HCT116 (cell line): Measurements from ENCODE around the gene THOC1. TPM values are rescaled to one million over a fixed set of nuclear protein-coding genes. Genes with fewer than 3 reads are reported as not detected.

Experiments
- ATAC-seq: fragments of 200-7000 bp; cut with Tn5 transposase; 2 replicates; pipeline ENCODE4 v1.9.1; 2020; ENCODE audit warnings: mild to moderate bottlenecking, moderate library complexity
- BruUV-seq: library from RNA; stranded (reverse); fragments of 400-500 nt; replicated peaks from 2 replicates; lab custom pipeline; 2021; lab: Mats Ljungman, UMichigan
- CTCF ChIA-PET: fragments of 300-600 bp; sonication (Branson Sonifier 250); formaldehyde crosslinking; loops from one replicate; lab custom pipeline; 2021; ENCODE audit warnings: antibody characterized with exemption; lab: Charles Lee
- POLR2A ChIA-PET: fragments of 300-600, 350-600 bp; sonication (Branson Sonifier 250); formaldehyde crosslinking; loops from one replicate; lab custom pipeline; 2021; ENCODE audit warnings: antibody characterized with exemption; lab: Charles Lee
- RAD21 ChIA-PET, 2 experiments: fragments of 300-600 bp; sonication (Branson Sonifier 250); formaldehyde crosslinking; loops; one replicate each; lab custom pipeline; 2023; ENCODE audit warnings: low total read pairs in 2 of 2; ENCODE audit not compliant: uncharacterized antibody in 2 of 2, unreplicated experiment in 2 of 2, low non-redundant PET in 1 of 2; lab: Charles Lee
- DNase-seq: peaks from one replicate; pipeline ENCODE4 v3.0.0-alpha.2; 2010; ENCODE audit warnings: low read depth, low spot score
- H2AFZ ChIP-seq: fragments of 200-600 bp; shearing (Covaris generic), sonication (generic); 2 replicates; pipeline ENCODE4 v1.6.1; 2017; ENCODE audit warnings: low read depth, mixed run types, mixed read lengths, antibody characterized with exemption, low read length; ENCODE audit not compliant: poor library complexity, severe bottlenecking
- H3K27ac ChIP-seq: 2 replicates; pipeline ENCODE4 v1.5.1; 2012; ENCODE audit warnings: low read depth, low read length
- H3K27me3 ChIP-seq: fragments of 200-600 bp; sonication (generic); 2 replicates; pipeline ENCODE4 v1.6.1; 2016; ENCODE audit warnings: mixed run types, low read length, mixed read lengths; ENCODE audit not compliant: insufficient read depth
- H3K36me3 ChIP-seq, 2 experiments: fragments of 200-500 bp in 1 of 2; fragments of 200-600 bp in 1 of 2; sonication (Bioruptor generic) in 1 of 2; sonication (generic) in 1 of 2; 2 replicates each; pipeline versions ENCODE4 v1.5.1 to v1.6.1; 2014 to 2016; ENCODE audit warnings: low read length in 2 of 2, inconsistent platforms in 1 of 2, mixed read lengths in 1 of 2, mixed run types in 1 of 2; ENCODE audit not compliant: insufficient read depth in 2 of 2, control insufficient read depth in 1 of 2
- H3K4me1 ChIP-seq, 2 experiments: fragments of 200-600 bp in 1 of 2; sonication (generic) in 1 of 2; 2 replicates each; pipeline versions ENCODE4 v1.5.1 to v1.6.1; 2012 to 2017; ENCODE audit warnings: low read length in 2 of 2, inconsistent platforms in 1 of 2, mild to moderate bottlenecking in 1 of 2, mixed read lengths in 1 of 2, mixed run types in 1 of 2, moderate library complexity in 1 of 2; ENCODE audit not compliant: insufficient read depth in 2 of 2, control insufficient read depth in 1 of 2
- H3K4me2 ChIP-seq: fragments of 200-600 bp; sonication (generic); 2 replicates; pipeline ENCODE4 v1.6.1; 2017; ENCODE audit warnings: mixed run types, low read length, mixed read lengths
- H3K4me3 ChIP-seq, 2 experiments: fragments of 200-600 bp in 1 of 2; sonication (generic) in 1 of 2; replicated peaks in 1 of 2; 2 replicates each; pipeline ENCODE4 v1.5.1; 2011 to 2016; ENCODE audit warnings: low read length in 2 of 2, control low read depth in 1 of 2, low read depth in 1 of 2, mild to moderate bottlenecking in 1 of 2, mixed read lengths in 1 of 2, mixed run types in 1 of 2
- H3K79me2 ChIP-seq: fragments of 200-600 bp; sonication (generic); 2 replicates; pipeline ENCODE4 v1.6.1; 2017; ENCODE audit warnings: mild to moderate bottlenecking, mixed run types, low read length, moderate library complexity, mixed read lengths; ENCODE audit not compliant: insufficient read depth
- H3K9ac ChIP-seq: fragments of 200-600 bp; sonication (generic); 2 replicates; pipeline ENCODE4 v1.6.1; 2016; ENCODE audit warnings: low read length, mixed read lengths
- H3K9me2 ChIP-seq: fragments of 200-600 bp; sonication (generic), shearing (Covaris generic); 2 replicates; pipeline ENCODE4 v1.6.1; 2017; ENCODE audit warnings: mixed run types, mild to moderate bottlenecking, moderate library complexity; ENCODE audit not compliant: insufficient read depth
- H3K9me3 ChIP-seq, 2 experiments: fragments of 200-500 bp in 1 of 2; fragments of 200-600 bp in 1 of 2; sonication (Bioruptor generic) in 1 of 2; sonication (generic) in 1 of 2; 2 replicates each; pipeline ENCODE4 v1.6.1; 2014 to 2017; ENCODE audit warnings: low read length in 2 of 2, mixed read lengths in 2 of 2, inconsistent platforms in 1 of 2, low read depth in 1 of 2, mild to moderate bottlenecking in 1 of 2, mixed run types in 1 of 2, moderate library complexity in 1 of 2; ENCODE audit not compliant: control insufficient read depth in 1 of 2, insufficient read depth in 1 of 2
- H4K20me1 ChIP-seq: fragments of 200-600 bp; sonication (generic), shearing (Covaris generic); 2 replicates; pipeline ENCODE4 v1.6.1; 2017; ENCODE audit warnings: mixed run types, mild to moderate bottlenecking, moderate library complexity; ENCODE audit not compliant: insufficient read depth
- CBX3 ChIP-seq: IDR thresholded peaks from 2 replicates; pipeline ENCODE4 v1.6.1; 2012; ENCODE audit warnings: low read depth
- CTCF ChIP-seq, 3 experiments: fragments of 200-600 bp in 1 of 3; sonication (generic) in 1 of 3; IDR thresholded peaks in 2 of 3; conservative IDR thresholded peaks in 1 of 3; 2 replicates each; pipeline ENCODE4 v1.5.1; 2012 to 2017; ENCODE audit warnings: low read depth in 2 of 3, low read length in 2 of 3, antibody characterized with exemption in 1 of 3, borderline replicate concordance in 1 of 3, control low read depth in 1 of 3, mild to moderate bottlenecking in 1 of 3, mixed read lengths in 1 of 3, mixed run types in 1 of 3, moderate library complexity in 1 of 3; ENCODE audit not compliant: insufficient read depth in 1 of 3
- EGR1 ChIP-seq: IDR thresholded peaks from 2 replicates; pipeline ENCODE4 v1.6.1; 2012; ENCODE audit warnings: low read depth
- EZH2phosphoT487 ChIP-seq: fragments of 200-600 bp; IDR thresholded peaks from 2 replicates; pipeline ENCODE4 v1.6.1; 2018; ENCODE audit warnings: antibody characterized with exemption, borderline replicate concordance
- JUND ChIP-seq: IDR thresholded peaks from 2 replicates; pipeline ENCODE4 v1.6.1; 2012
- POLR2AphosphoS5 ChIP-seq: IDR thresholded peaks from 2 replicates; pipeline ENCODE4 v1.6.1; 2011; ENCODE audit warnings: mild to moderate bottlenecking, low read depth, low read length, moderate library complexity
- SP1 ChIP-seq: IDR thresholded peaks from 2 replicates; pipeline ENCODE4 v1.6.1; 2012; ENCODE audit warnings: low read depth
- TCF7L2 ChIP-seq: IDR thresholded peaks from 2 replicates; pipeline ENCODE4 v1.7.0; 2011; ENCODE audit warnings: borderline replicate concordance, inconsistent platforms; ENCODE audit not compliant: insufficient read depth, insufficient read length; ENCODE audit errors: extremely low read depth
- YY1 ChIP-seq: IDR thresholded peaks from 2 replicates; pipeline ENCODE4 v1.6.1; 2011; ENCODE audit warnings: low read length, low read depth, moderate library complexity, mild to moderate bottlenecking; ENCODE audit not compliant: insufficient replicate concordance; ENCODE audit errors: extremely low read depth
- ZBTB33 ChIP-seq: IDR thresholded peaks from 2 replicates; pipeline ENCODE4 v1.6.1; 2011; ENCODE audit warnings: mild to moderate bottlenecking, low read length, moderate library complexity; ENCODE audit not compliant: insufficient replicate concordance; ENCODE audit errors: extremely low read depth
- ZFX ChIP-seq: fragments of 450-650 bp; IDR thresholded peaks from 2 replicates; pipeline ENCODE4 v1.6.1; 2017
- intact Hi-C: fragments of 100-400 bp; cut with micrococcal nuclease; formaldehyde crosslinking; loops from 2 replicates; pipeline ENCODE4 v1.10.0; 2022
- total RNA-seq: library from RNA; stranded (reverse); gene quantifications from one replicate; pipeline ENCODE4 v1.2.1, GENCODE V29; 2021; ENCODE audit not compliant: unreplicated experiment
- TF ChIP-seq, protein P1 (sequence below): IDR thresholded peaks from 2 replicates; pipeline ENCODE4 v1.6.1; 2012
- TF ChIP-seq, protein P2 (sequence below): IDR thresholded peaks from 2 replicates; pipeline ENCODE4 v1.6.1; 2012

Gene THOC1
- total RNA-seq, 1 experiment from 2014 or later, result 26.0 TPM

DNA sequence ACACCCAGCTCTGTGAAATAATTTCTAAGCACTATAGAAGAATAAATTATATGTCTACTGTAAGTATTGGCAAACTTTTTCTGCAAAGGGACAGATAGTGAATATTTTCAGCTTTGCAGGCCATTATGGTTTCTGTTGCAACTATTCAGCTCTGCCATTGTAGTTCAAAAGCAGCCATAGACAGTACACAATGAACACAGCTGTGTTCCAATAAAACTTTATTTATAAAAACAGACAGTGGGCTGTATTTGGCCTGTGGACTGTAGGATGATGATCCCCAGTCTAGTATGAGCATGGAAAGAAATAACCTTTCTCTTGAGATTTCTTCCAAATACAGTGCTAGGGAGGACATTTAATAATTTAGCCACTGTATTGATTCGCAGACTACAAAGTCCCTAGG is 35.2 kb upstream of the THOC1 start:
- no peak for ATAC-seq
- intact Hi-C loops, result no loop called here

DNA sequence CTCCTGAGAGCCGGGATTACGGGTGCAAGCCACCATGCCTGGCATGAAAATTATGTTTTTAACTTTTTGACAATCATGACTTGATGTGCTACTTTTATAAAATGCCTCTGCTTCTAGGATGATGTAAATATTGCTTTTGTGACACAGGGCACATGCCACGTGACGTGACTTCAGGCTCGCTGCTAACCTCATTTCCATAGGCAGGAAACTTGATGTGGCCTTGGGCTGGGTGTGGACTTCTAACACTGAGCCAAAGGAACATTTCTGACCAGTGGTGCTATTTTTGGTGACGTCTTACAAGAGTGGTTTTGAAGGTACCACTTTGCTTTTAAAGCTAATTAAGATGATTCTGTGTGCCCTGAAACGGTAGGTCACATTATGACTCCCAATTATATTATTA is 34.2 kb upstream of the THOC1 start:
- TF ChIP-seq, protein P1, sequence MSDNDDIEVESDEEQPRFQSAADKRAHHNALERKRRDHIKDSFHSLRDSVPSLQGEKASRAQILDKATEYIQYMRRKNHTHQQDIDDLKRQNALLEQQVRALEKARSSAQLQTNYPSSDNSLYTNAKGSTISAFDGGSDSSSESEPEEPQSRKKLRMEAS, result no peak
- no peak for TF ChIP-seq CBX3
- TF ChIP-seq ZFX, result no peak
- TF ChIP-seq POLR2AphosphoS5, result no peak
- no peak for TF ChIP-seq CTCF (IDR thresholded peaks at IDR 0.05 in 2 of 3, conservative IDR thresholded peaks at IDR 0.05 in 1 of 3; ENCODE audit: borderline replicate concordance in 1 of 3, insufficient read depth in 1 of 3, low read depth in 2 of 3, low read length in 2 of 3)
- no peak for TF ChIP-seq ZBTB33
- TF ChIP-seq TCF7L2, result no peak
- TF ChIP-seq EGR1, result no peak
- TF ChIP-seq YY1, result no peak
- TF ChIP-seq, protein P2, sequence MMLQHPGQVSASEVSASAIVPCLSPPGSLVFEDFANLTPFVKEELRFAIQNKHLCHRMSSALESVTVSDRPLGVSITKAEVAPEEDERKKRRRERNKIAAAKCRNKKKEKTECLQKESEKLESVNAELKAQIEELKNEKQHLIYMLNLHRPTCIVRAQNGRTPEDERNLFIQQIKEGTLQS, result no peak
- no peak for TF ChIP-seq JUND
- intact Hi-C loops, result no loop called here

More for the DNA sequence above, 35.2 kb upstream of the THOC1 start:
- Histone ChIP-seq H3K27ac (no peak overlapping the region), H4K20me1 (no peaks in the 10 kb centered on the region), H3K27me3 (peaks cover 8% of the 10 kb centered on the region; the same call in 1 of the 2 replicates), H3K9me2 (no peaks in the 10 kb centered on the region), H3K4me3 (no peak overlapping the region), H3K9me3 (no peaks in the 10 kb centered on the region)
- DNase-seq, result no peak
- no TSS peak for BruUV-seq
- RAD21 ChIA-PET, result no interaction called here
- CTCF ChIA-PET, result no interaction called here
- TF ChIP-seq SP1 (no peak), EZH2phosphoT487 (no peak)
- TF ChIP-seq, all 23 proteins: peak for 0
- POLR2A ChIA-PET, result no interaction called here
- H3K36me3 ChIP-seq, result no peaks in the 10 kb centered on the region
- no peaks in the 10 kb centered on the region for H3K79me2 ChIP-seq
- no peak overlapping the region for H3K9ac ChIP-seq
- no peak overlapping the region for H3K4me2 ChIP-seq
- H3K4me1 ChIP-seq, result no peaks in the 10 kb centered on the region
- no peak overlapping the region for H2AFZ ChIP-seq

More for the DNA sequence above, 34.2 kb upstream of the THOC1 start:
- DNase-seq (no peak), ATAC-seq (no peak)
- BruUV-seq, result no TSS peak
- no peak overlapping the region for H3K9ac ChIP-seq
- no peak overlapping the region for H2AFZ ChIP-seq
- H3K27ac ChIP-seq, result no peak overlapping the region
- ChIA-PET CTCF (no interaction called here), RAD21 (no interaction called here), POLR2A (no interaction called here)
- H3K36me3 ChIP-seq, result no peaks in the 10 kb centered on the region
- no peaks in the 10 kb centered on the region for H3K9me2 ChIP-seq
- H3K27me3 ChIP-seq, result peaks cover 6% of the 10 kb centered on the region; the same call in 1 of the 2 replicates
- H3K9me3 ChIP-seq, result no peaks in the 10 kb centered on the region
- no peaks in the 10 kb centered on the region for H3K4me1 ChIP-seq
- H3K4me3 ChIP-seq, result no peak overlapping the region
- H3K79me2 ChIP-seq, result no peaks in the 10 kb centered on the region
- H4K20me1 ChIP-seq, result no peaks in the 10 kb centered on the region
- no peak overlapping the region for H3K4me2 ChIP-seq
